HEK293T (cell line): Measurements from ENCODE around the gene DOHH.

Experiments used
- ELF4 ChIP-seq: fragments of 450-650 bp; IDR thresholded peaks from 2 replicates; pipeline ENCODE4 v1.6.1; 2017; ENCODE audit warnings: antibody characterized with exemption
- FOXK2 ChIP-seq: fragments of 450-650 bp; IDR thresholded peaks from 2 replicates; pipeline ENCODE4 v1.6.1; 2016; ENCODE audit warnings: mild to moderate bottlenecking
- HDGF ChIP-seq: fragments of 450-650 bp; IDR thresholded peaks from 2 replicates; pipeline ENCODE4 v1.6.1; 2017; ENCODE audit warnings: antibody characterized with exemption, borderline replicate concordance
- NFRKB ChIP-seq: fragments of 450-650 bp; IDR thresholded peaks from 2 replicates; pipeline ENCODE4 v1.6.1; 2016; ENCODE audit warnings: mild to moderate bottlenecking, moderate library complexity
- SP1 ChIP-seq: fragments of 450-650 bp; IDR thresholded peaks from 2 replicates; pipeline ENCODE4 v1.6.1; 2017
- SUZ12 ChIP-seq: fragments of 450-650 bp; IDR thresholded peaks from 2 replicates; pipeline ENCODE4 v1.6.1; 2016; ENCODE audit warnings: mild to moderate bottlenecking

GRCh38 chr19:3464587-3465235 lies 35.8 kb downstream of the DOHH start:
- TF ChIP-seq SP1 (no peak), HDGF (no peak), FOXK2 (no peak), ELF4 (no peak), NFRKB (no peak), SUZ12 (no peak)
